Measurements from ENCODE around the gene HDAC9. TPM values are rescaled to one million over a fixed set of nuclear protein-coding genes. Genes with fewer than 3 reads are reported as not detected.

HDAC9 gene
- total RNA-seq, 2 donors from 2014 or later: 1.5 to 4.0 TPM

GRCh38 chr7:18610331-18610948, 114.9 kb downstream of the HDAC9 start:
- H3K36me3 ChIP-seq (ENCODE audit: control insufficient read depth, insufficient read depth, low read length): no peaks in the 10 kb centered on the region
- no peak overlapping the region for H3K9ac ChIP-seq (ENCODE audit: extremely low read depth, low read length, poor library complexity, severe bottlenecking)
- Mint-ChIP-seq H3K27ac (no peak overlapping the region), H3K4me3 (no peak overlapping the region), H3K4me1 (peaks cover 10% of the 10 kb centered on the region), H3K27me3 (ENCODE audit: insufficient read depth) (no peaks in the 10 kb centered on the region), H3K36me3 (ENCODE audit: low read depth) (peaks cover 3% of the 10 kb centered on the region), H3K9me3 (peaks cover 6% of the 10 kb centered on the region)
- DNase-seq: peak; percentile 76
- H3K4me3 ChIP-seq (ENCODE audit: low read length): no peak overlapping the region
- 23 to 40% methylated on average over 5 to 8 of the region's 8 CpGs for WGBS, 2 experiments (ENCODE audit: insufficient coverage in 1 of 2, insufficient read length in 1 of 2)
- peak; percentile 83 for TF ChIP-seq CTCF (conservative IDR thresholded peaks at IDR 0.05)
- H3K27me3 ChIP-seq (ENCODE audit: control insufficient read depth, insufficient read depth, low read length, poor library complexity, severe bottlenecking): no peaks in the 10 kb centered on the region
- H3K9me3 ChIP-seq (ENCODE audit: control insufficient read depth, low read length): peaks cover 7% of the 10 kb centered on the region
- no peak overlapping the region for H3K27ac ChIP-seq (ENCODE audit: low read depth, low read length)
- H3K4me1 ChIP-seq (ENCODE audit: control insufficient read depth, insufficient read depth, low read length): no peaks in the 10 kb centered on the region

- Histone ChIP-seq H3K27ac (ENCODE audit: low read depth, low read length) (no peak overlapping the region), H3K36me3 (ENCODE audit: control insufficient read depth, insufficient read depth, low read length) (no peaks in the 10 kb centered on the region), H3K27me3 (ENCODE audit: control insufficient read depth, insufficient read depth, low read length, poor library complexity, severe bottlenecking) (no peaks in the 10 kb centered on the region), H3K4me3 (ENCODE audit: low read length) (no peak overlapping the region), H3K9ac (ENCODE audit: extremely low read depth, low read length, poor library complexity, severe bottlenecking) (no peak overlapping the region), H3K4me1 (ENCODE audit: control insufficient read depth, insufficient read depth, low read length) (no peaks in the 10 kb centered on the region), H3K9me3 (ENCODE audit: control insufficient read depth, low read length) (no peaks in the 10 kb centered on the region)
- Mint-ChIP-seq H3K9me3 (no peaks in the 10 kb centered on the region), H3K4me3 (no peak overlapping the region), H3K36me3 (ENCODE audit: low read depth) (no peaks in the 10 kb centered on the region), H3K4me1 (peaks cover 12% of the 10 kb centered on the region), H3K27ac (no peak overlapping the region), H3K27me3 (ENCODE audit: insufficient read depth) (no peaks in the 10 kb centered on the region)
- DNase-seq: no peak
- TF ChIP-seq CTCF (conservative IDR thresholded peaks at IDR 0.05): no peak
Measured at GRCh38 chr7:18614841-18615240, 119.3 kb downstream of the HDAC9 start.

- H3K4me1 Mint-ChIP-seq: peaks cover 4% of the 10 kb centered on the region
- H3K36me3 Mint-ChIP-seq (ENCODE audit: low read depth): no peaks in the 10 kb centered on the region
- no peak overlapping the region for H3K4me3 ChIP-seq (ENCODE audit: low read length)
- no peaks in the 10 kb centered on the region for H3K4me1 ChIP-seq (ENCODE audit: control insufficient read depth, insufficient read depth, low read length)
- H3K9me3 Mint-ChIP-seq: no peaks in the 10 kb centered on the region
- H3K36me3 ChIP-seq (ENCODE audit: control insufficient read depth, insufficient read depth, low read length): no peaks in the 10 kb centered on the region
- no peak overlapping the region for H3K9ac ChIP-seq (ENCODE audit: extremely low read depth, low read length, poor library complexity, severe bottlenecking)
- no peak overlapping the region for H3K27ac ChIP-seq (ENCODE audit: low read depth, low read length)
- TF ChIP-seq CTCF (conservative IDR thresholded peaks at IDR 0.05): no peak
- no peaks in the 10 kb centered on the region for H3K9me3 ChIP-seq (ENCODE audit: control insufficient read depth, low read length)
- no peak overlapping the region for H3K27ac Mint-ChIP-seq
- H3K4me3 Mint-ChIP-seq: no peak overlapping the region
- DNase-seq: no peak
- no peaks in the 10 kb centered on the region for H3K27me3 ChIP-seq (ENCODE audit: control insufficient read depth, insufficient read depth, low read length, poor library complexity, severe bottlenecking)
- no peaks in the 10 kb centered on the region for H3K27me3 Mint-ChIP-seq (ENCODE audit: insufficient read depth)
- WGBS, 2 experiments (ENCODE audit: insufficient coverage in 1 of 2, insufficient read length in 1 of 2): 80% methylated on average over 1 of the region's 1 CpG; no CpG with 5 or more reads in 1 of the 2 experiments
Measured at GRCh38 chr7:18619311-18619710, 123.8 kb downstream of the HDAC9 start.
